Keratinocyte (primary cell): ENCODE data around the gene CHST13. TPM values are rescaled to one million over a fixed set of nuclear protein-coding genes. Genes with fewer than 3 reads are reported as not detected.

ENCODE experiments used
- DNase-seq: peaks from one replicate; pipeline ENCODE4 v3.0.0-alpha.2; 2011; ENCODE audit warnings: low read depth, missing footprints, low spot score
- FAIRE-seq: peaks from 2 replicates; lab custom pipeline; 2011; peaks lifted over from hg19 to GRCh38; lab: Jason Lieb, UNC
- H2AFZ ChIP-seq: 2 replicates; pipeline ENCODE4 v1.6.0; 2012; ENCODE audit warnings: low read length, control low read depth, inconsistent platforms; ENCODE audit not compliant: control insufficient read depth
- H3K27ac ChIP-seq: 2 replicates; pipeline ENCODE4 v1.5.1; 2011; ENCODE audit warnings: low read length; ENCODE audit not compliant: control insufficient read depth, insufficient read depth
- H3K27me3 ChIP-seq: 3 replicates; pipeline ENCODE4 v1.6.0; 2011; ENCODE audit warnings: low read length; ENCODE audit not compliant: control insufficient read depth, insufficient read depth; ENCODE audit errors: extremely low read depth
- H3K36me3 ChIP-seq, 2 experiments: 2 replicates in 1 of 2; 3 replicates in 1 of 2; pipeline ENCODE4 v1.5.1; 2011; ENCODE audit warnings: low read length in 2 of 2, mild to moderate bottlenecking in 1 of 2; ENCODE audit not compliant: control insufficient read depth in 2 of 2, insufficient read depth in 2 of 2; ENCODE audit errors: extremely low read depth in 1 of 2
- H3K4me1 ChIP-seq: 3 replicates; pipeline ENCODE4 v1.5.1; 2011; ENCODE audit warnings: low read length; ENCODE audit not compliant: control insufficient read depth, insufficient read depth; ENCODE audit errors: extremely low read depth
- H3K4me2 ChIP-seq: 3 replicates; pipeline ENCODE4 v1.6.0; 2011; ENCODE audit warnings: low read depth, low read length; ENCODE audit not compliant: control insufficient read depth, insufficient read depth; ENCODE audit errors: extremely low read depth
- H3K4me3 ChIP-seq, 3 experiments: fragments of 200-600 bp in 1 of 3; sonication (generic) in 1 of 3; 2 replicates in 2 of 3; 3 replicates in 1 of 3; pipeline ENCODE4 v1.5.1; 2011 to 2016; ENCODE audit warnings: low read length in 3 of 3, mild to moderate bottlenecking in 3 of 3, control low read depth in 2 of 3, inconsistent platforms in 1 of 3, low read depth in 1 of 3, mixed read lengths in 1 of 3, mixed run types in 1 of 3, moderate library complexity in 1 of 3; ENCODE audit not compliant: control insufficient read depth in 2 of 3, insufficient read depth in 2 of 3; ENCODE audit errors: extremely low read depth in 1 of 3
- H3K79me2 ChIP-seq: 2 replicates; pipeline ENCODE4 v1.6.0; 2012; ENCODE audit warnings: low read length; ENCODE audit not compliant: control insufficient read depth, insufficient read depth
- H3K9ac ChIP-seq: 3 replicates; pipeline ENCODE4 v1.6.0; 2011; ENCODE audit warnings: low read length; ENCODE audit not compliant: control insufficient read depth, insufficient read depth; ENCODE audit errors: extremely low read depth
- H3K9me1 ChIP-seq: 3 replicates; pipeline ENCODE4 v1.6.0; 2011; ENCODE audit warnings: low read length; ENCODE audit not compliant: control insufficient read depth, insufficient read depth; ENCODE audit errors: extremely low read depth
- H3K9me3 ChIP-seq: 2 replicates; pipeline ENCODE4 v1.5.1; 2012; ENCODE audit warnings: low read depth, low read length; ENCODE audit not compliant: control insufficient read depth
- H4K20me1 ChIP-seq: 3 replicates; pipeline ENCODE4 v1.6.0; 2011; ENCODE audit warnings: low read length; ENCODE audit not compliant: control insufficient read depth, insufficient read depth; ENCODE audit errors: extremely low read depth
- CTCF ChIP-seq, 3 experiments: IDR thresholded peaks in 1 of 3; conservative IDR thresholded peaks in 1 of 3; optimal IDR thresholded peaks in 1 of 3; 2 replicates in 2 of 3; 3 replicates in 1 of 3; pipeline versions ENCODE3 to v1.5.1; 2011; ENCODE audit warnings: low read length in 3 of 3, mild to moderate bottlenecking in 3 of 3, moderate library complexity in 2 of 3, control low read depth in 1 of 3, inconsistent platforms in 1 of 3; ENCODE audit not compliant: insufficient read depth in 2 of 3; ENCODE audit errors: extremely low read depth in 1 of 3
- EZH2 ChIP-seq: IDR thresholded peaks from one replicate; pipeline ENCODE4 v1.6.1; 2012; ENCODE audit warnings: inconsistent platforms, mild to moderate bottlenecking, low read length, moderate library complexity
- dilution Hi-C: fragments of 300-500 bp; cut with MboI; formaldehyde crosslinking; loops from one replicate; pipeline ENCODE4 v1.7.0; 2020; ENCODE audit warnings: low sequenced_read_pairs; ENCODE audit not compliant: extremely low pct_ligation_motif_present
- polyA plus RNA-seq, 5 experiments: library from polyadenylated mRNA; depleted of rRNA in 3 of 5; stranded (reverse) in 3 of 5; stranded (forward) in 1 of 5; unstranded in 1 of 5; fragments of >200 nt; gene quantifications; 1 replicate in 1 of 5; 2 replicates in 3 of 5; 3 replicates in 1 of 5; pipeline versions ENCODE4 v1.2.1 to v1.2.3, GENCODE V29; 2011 to 2012; ENCODE audit warnings: missing spikeins in 2 of 5, low read depth in 1 of 5, low replicate concordance in 1 of 5

CHST13 gene
- polyA plus RNA-seq, 1 donor (not counting 4 experiments of a cell fraction or from before 2014, with no cell fraction given): not detected

- Histone ChIP-seq H2AFZ (no peak overlapping the region), H3K27me3 (peaks cover 32% of the 10 kb centered on the region), H3K4me3 (no peak overlapping the region), H3K36me3 (no peaks in the 10 kb centered on the region), H3K9ac (no peak overlapping the region), H3K27ac (no peak overlapping the region), H3K4me2 (no peak overlapping the region), H4K20me1 (no peaks in the 10 kb centered on the region), H3K9me3 (no peaks in the 10 kb centered on the region), H3K4me1 (no peaks in the 10 kb centered on the region), H3K79me2 (no peaks in the 10 kb centered on the region), H3K9me1 (no peaks in the 10 kb centered on the region)
- dilution Hi-C loops: no loop called here
- no peak for DNase-seq
- TF ChIP-seq EZH2 (no peak), CTCF (optimal IDR thresholded peaks at IDR 0.05 in 1 of 3, IDR thresholded peaks at IDR 0.05 in 1 of 3, conservative IDR thresholded peaks at IDR 0.05 in 1 of 3; ENCODE audit: extremely low read depth in 1 of 3, insufficient read depth in 2 of 3, low read length in 3 of 3) (no peak)
- FAIRE-seq: no peak
Observed at GRCh38 chr3:126526668-126527005, 2.7 kb downstream of the CHST13 start.

- Histone ChIP-seq H3K4me1 (no peaks in the 10 kb centered on the region), H3K79me2 (no peaks in the 10 kb centered on the region), H3K9me1 (no peaks in the 10 kb centered on the region), H3K4me2 (no peak overlapping the region), H3K27ac (no peak overlapping the region), H2AFZ (no peak overlapping the region), H3K9ac (no peak overlapping the region), H3K27me3 (peaks cover 32% of the 10 kb centered on the region), H4K20me1 (no peaks in the 10 kb centered on the region), H3K36me3 (no peaks in the 10 kb centered on the region), H3K9me3 (no peaks in the 10 kb centered on the region), H3K4me3 (no peak overlapping the region)
- TF ChIP-seq CTCF (optimal IDR thresholded peaks at IDR 0.05 in 1 of 3, IDR thresholded peaks at IDR 0.05 in 1 of 3, conservative IDR thresholded peaks at IDR 0.05 in 1 of 3; ENCODE audit: extremely low read depth in 1 of 3, insufficient read depth in 2 of 3, low read length in 3 of 3): no peak
- DNase-seq (no peak), FAIRE-seq (no peak)
- dilution Hi-C loops: no loop called here
Observed at GRCh38 chr3:126527006-126527405, 3.1 kb downstream of the CHST13 start.
